SK-N-SH (cell line): ENCODE results near the gene GNAZ. TPM values are rescaled to one million over a fixed set of nuclear protein-coding genes. Genes with fewer than 3 reads are reported as not detected.

Experiments used
- CTCF ChIA-PET: fragments of 300-600, 350-600 bp; formaldehyde crosslinking; extraction: SDS; loops from one replicate; lab custom pipeline; 2021; lab: Yijun Ruan, JAX
- POLR2A ChIA-PET: fragments of 350-600 bp; sonication (Branson Sonifier 250); formaldehyde crosslinking; extraction: SDS; loops from one replicate; lab custom pipeline; 2020; ENCODE audit warnings: antibody characterized with exemption, inconsistent platforms; lab: Yijun Ruan, JAX
- DNase-seq: peaks from one replicate; pipeline ENCODE4 v3.0.0; 2012
- H2AFZ ChIP-seq: fragments of 200-600 bp; sonication (generic); 2 replicates; pipeline ENCODE4 v1.8.1; 2016; ENCODE audit warnings: antibody characterized with exemption, mild to moderate bottlenecking, low read depth
- H3F3A ChIP-seq: fragments of 200-600 bp; sonication (generic); replicated peaks from 2 replicates; pipeline ENCODE3; 2016; ENCODE audit warnings: antibody characterized with exemption, mild to moderate bottlenecking; ENCODE audit not compliant: insufficient read depth
- H3K27ac ChIP-seq, 2 experiments: fragments of 200-500 bp in 1 of 2; fragments of 200-600 bp in 1 of 2; sonication (Bioruptor generic) in 1 of 2; sonication (generic), shearing (Covaris generic) in 1 of 2; 2 replicates each; pipeline versions ENCODE4 v1.5.1 to v1.6.1; 2014 to 2016; ENCODE audit warnings: low read depth in 2 of 2, inconsistent platforms in 1 of 2, low read length in 1 of 2, mild to moderate bottlenecking in 1 of 2, mixed read lengths in 1 of 2
- H3K27me3 ChIP-seq: fragments of 200-600 bp; sonication (generic), shearing (Covaris generic); 2 replicates; pipeline ENCODE4 v1.6.1; 2016; ENCODE audit warnings: mixed run types; ENCODE audit not compliant: insufficient read depth
- H3K36me3 ChIP-seq, 2 experiments: fragments of 200-500 bp in 1 of 2; fragments of 200-600 bp in 1 of 2; sonication (Bioruptor generic) in 1 of 2; sonication (generic) in 1 of 2; replicated peaks in 1 of 2; 2 replicates each; pipeline versions ENCODE3 to v1.5.1; 2014 to 2016; ENCODE audit warnings: low read length in 1 of 2, mild to moderate bottlenecking in 1 of 2; ENCODE audit not compliant: insufficient read depth in 2 of 2, control insufficient read depth in 1 of 2
- H3K4me1 ChIP-seq, 2 experiments: fragments of 200-500 bp in 1 of 2; fragments of 200-600 bp in 1 of 2; sonication (Bioruptor generic) in 1 of 2; sonication (generic), shearing (Covaris generic) in 1 of 2; 2 replicates each; pipeline versions ENCODE4 v1.5.1 to v1.6.1; 2014 to 2016; ENCODE audit warnings: low read depth in 1 of 2, low read length in 1 of 2, mixed run types in 1 of 2; ENCODE audit not compliant: insufficient read depth in 2 of 2, control insufficient read depth in 1 of 2
- H3K4me2 ChIP-seq: fragments of 200-600 bp; sonication (generic), shearing (Covaris generic); 2 replicates; pipeline ENCODE4 v1.6.1; 2017; ENCODE audit warnings: mixed run types
- H3K4me3 ChIP-seq, 2 experiments: fragments of 200-500 bp in 1 of 2; fragments of 200-600 bp in 1 of 2; sonication (Bioruptor generic) in 1 of 2; sonication (generic), shearing (Covaris generic) in 1 of 2; 2 replicates each; pipeline versions ENCODE4 v1.5.1 to v1.8.1; 2014 to 2016; ENCODE audit warnings: low read depth in 2 of 2, inconsistent platforms in 1 of 2, low read length in 1 of 2, mild to moderate bottlenecking in 1 of 2, mixed read lengths in 1 of 2, moderate library complexity in 1 of 2
- H3K79me2 ChIP-seq: fragments of 200-600 bp; sonication (generic); 2 replicates; pipeline ENCODE4 v1.8.1; 2017; ENCODE audit warnings: mild to moderate bottlenecking; ENCODE audit not compliant: insufficient read depth
- H3K9ac ChIP-seq: fragments of 200-600 bp; sonication (generic); 2 replicates; pipeline ENCODE4 v1.6.1; 2017; ENCODE audit warnings: mixed run types
- H3K9me2 ChIP-seq: fragments of 200-600 bp; sonication (generic); 2 replicates; pipeline ENCODE4 v1.6.1; 2017; ENCODE audit warnings: mixed run types
- H3K9me3 ChIP-seq: fragments of 200-600 bp; sonication (generic); 2 replicates; pipeline ENCODE4 v1.6.1; 2017; ENCODE audit warnings: mixed run types, mild to moderate bottlenecking, moderate library complexity
- H4K20me1 ChIP-seq: fragments of 200-600 bp; sonication (generic); 2 replicates; pipeline ENCODE4 v1.6.1; 2017; ENCODE audit warnings: mild to moderate bottlenecking, mixed run types; ENCODE audit not compliant: insufficient read depth
- CHD2 ChIP-seq: fragments of 150-350 bp; IDR thresholded peaks from 2 replicates; pipeline ENCODE4 v1.6.1; 2018; ENCODE audit warnings: low read length; ENCODE audit not compliant: partially characterized antibody
- ELF1 ChIP-seq: IDR thresholded peaks from 2 replicates; pipeline ENCODE4 v1.4.0; 2012
- EP300 ChIP-seq, 2 experiments: IDR thresholded peaks; 2 replicates each; pipeline versions ENCODE4 v1.4.0 to v1.6.1; 2012; ENCODE audit warnings: borderline replicate concordance in 1 of 2, low read depth in 1 of 2, low read length in 1 of 2
- EZH2phosphoT487 ChIP-seq: fragments of 200-600 bp; sonication (generic); IDR thresholded peaks from 2 replicates; pipeline ENCODE4 v1.6.1; 2017; ENCODE audit warnings: low read depth, mixed run types, mild to moderate bottlenecking, antibody characterized with exemption, moderate library complexity, borderline replicate concordance
- FOXJ3 ChIP-seq: sonication (generic); formaldehyde crosslinking; IDR thresholded peaks from 2 replicates; pipeline ENCODE4 v1.5.1; 2020; ENCODE audit warnings: mild to moderate bottlenecking, missing genetic modification reagents
- FOXM1 ChIP-seq: IDR thresholded peaks from 2 replicates; pipeline ENCODE4 v1.4.0; 2012; ENCODE audit warnings: low read depth, mild to moderate bottlenecking
- GATA2 ChIP-seq: sonication (generic); formaldehyde crosslinking; IDR thresholded peaks from 2 replicates; pipeline ENCODE4 v1.5.0; 2020; ENCODE audit warnings: mild to moderate bottlenecking, missing genetic modification reagents
- NFIC ChIP-seq: IDR thresholded peaks from 2 replicates; pipeline ENCODE4 v1.4.0; 2012; ENCODE audit warnings: borderline replicate concordance
- RAD21 ChIP-seq: IDR thresholded peaks from 2 replicates; pipeline ENCODE4 v1.6.1; 2012; ENCODE audit warnings: mild to moderate bottlenecking, low read length
- RFX5 ChIP-seq: IDR thresholded peaks from 2 replicates; pipeline ENCODE4 v1.6.1; 2012; ENCODE audit warnings: mild to moderate bottlenecking, improper control_type of control experiment, low read length
- RXRA ChIP-seq: IDR thresholded peaks from 2 replicates; pipeline ENCODE4 v1.4.0; 2012; ENCODE audit warnings: low read depth, mild to moderate bottlenecking, borderline replicate concordance
- SIN3A ChIP-seq: IDR thresholded peaks from 2 replicates; pipeline ENCODE4 v1.6.1; 2012; ENCODE audit warnings: low read depth, mild to moderate bottlenecking, low read length, moderate library complexity, borderline replicate concordance
- TAF1 ChIP-seq: IDR thresholded peaks from 2 replicates; pipeline ENCODE4 v1.6.1; 2012; ENCODE audit warnings: low read depth, mild to moderate bottlenecking, low read length, moderate library complexity, borderline replicate concordance
- WGBS: methylation state at CpG from one replicate; pipeline ENCODE4 v1.1.6; 2017; ENCODE audit warnings: low lambda C conversion rate; 5-methylcytosine and 5-hydroxymethylcytosine counted together
- polyA plus RNA-seq, 3 experiments: library from polyadenylated mRNA; depleted of rRNA; stranded (reverse); fragments of >200 nt; gene quantifications; 2 replicates each; pipeline ENCODE4 v1.2.3, GENCODE V29; 2012
- TF ChIP-seq, protein P1 (sequence below): IDR thresholded peaks from 2 replicates; pipeline ENCODE4 v1.4.0; 2012; ENCODE audit warnings: low read depth, borderline replicate concordance
- TF ChIP-seq, protein P2 (sequence below): IDR thresholded peaks from 2 replicates; pipeline ENCODE4 v1.4.0; 2012; ENCODE audit warnings: low read depth
- TF ChIP-seq, protein P3 (sequence below): IDR thresholded peaks from 2 replicates; pipeline ENCODE4; 2012

Gene GNAZ
- polyA plus RNA-seq, 1 of the 3 experiments (the other 2 are of a cell fraction): 6.5 TPM

DNA sequence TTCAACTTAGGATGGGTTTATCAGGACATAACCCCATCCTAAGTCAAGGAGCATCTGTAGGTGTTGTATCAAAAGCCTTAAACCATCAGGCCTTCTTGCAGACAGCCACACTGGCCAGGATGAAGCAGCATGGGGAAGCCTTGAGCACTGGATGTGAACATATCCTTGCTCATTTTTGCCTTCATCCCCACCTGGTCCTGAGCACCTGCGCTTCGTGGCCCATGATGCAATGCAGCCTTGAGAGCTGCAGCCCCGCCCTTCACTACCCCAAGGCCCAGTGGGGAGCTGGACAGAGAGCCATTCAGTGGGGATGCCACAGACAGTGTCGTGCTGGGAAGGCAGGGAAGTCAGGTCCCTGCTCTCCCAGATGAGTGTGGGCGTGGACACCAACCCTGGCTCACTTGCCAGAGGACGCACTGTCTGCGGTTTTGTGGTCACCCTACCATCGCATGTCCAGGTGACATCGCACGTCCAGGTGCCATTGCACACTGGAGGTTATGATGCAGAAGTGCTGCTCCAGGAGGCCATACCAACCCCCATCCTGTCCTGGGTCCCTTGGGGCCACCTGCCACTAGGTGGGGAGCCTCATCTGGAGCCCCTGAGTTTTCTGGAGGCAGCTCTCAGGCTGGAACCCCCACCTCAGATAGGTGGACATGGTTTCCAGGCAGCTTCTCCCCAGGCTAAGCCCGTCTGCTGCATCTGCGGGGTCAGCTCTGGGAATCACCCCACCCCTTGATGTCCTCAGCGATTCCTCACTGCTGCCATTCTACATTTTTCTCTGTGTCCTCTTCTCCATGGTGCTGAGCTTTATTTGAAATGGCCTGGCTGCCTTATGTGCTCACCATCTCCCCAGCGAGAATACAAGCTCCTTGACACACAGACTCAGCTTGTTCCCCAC is 14.4 kb downstream of the GNAZ start (continued):
- TF ChIP-seq CHD2 (no peak), TAF1 (no peak)

DNA sequence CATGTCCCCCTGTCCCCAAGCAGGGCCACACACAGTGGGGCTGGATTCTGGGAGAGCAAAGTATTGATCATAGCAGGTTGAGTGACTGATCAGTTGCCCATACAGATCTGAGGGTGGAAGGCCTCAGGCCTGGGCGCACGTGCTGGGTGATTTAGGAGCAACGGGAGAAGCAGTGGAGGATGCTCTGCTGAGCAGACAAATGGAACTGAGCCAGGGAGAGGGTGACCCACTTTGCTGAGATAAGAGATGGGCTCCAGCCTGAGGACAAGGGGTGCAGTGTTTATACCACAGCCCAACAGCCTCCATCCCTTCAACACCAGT is 15.0 kb downstream of the GNAZ start:
- H3K9me2 ChIP-seq: no peaks in the 10 kb centered on the region
- no peak overlapping the region for H2AFZ ChIP-seq
- no peaks in the 10 kb centered on the region for H3K79me2 ChIP-seq
- H3K4me3 ChIP-seq: no peak overlapping the region
- no peak for DNase-seq
- no peak overlapping the region for H3K4me2 ChIP-seq
- H3F3A ChIP-seq: no peaks in the 10 kb centered on the region
- H3K36me3 ChIP-seq: no peaks in the 10 kb centered on the region
- no peaks in the 10 kb centered on the region for H4K20me1 ChIP-seq
- no peaks in the 10 kb centered on the region for H3K9me3 ChIP-seq
- H3K27ac ChIP-seq: no peak overlapping the region
- no peaks in the 10 kb centered on the region for H3K27me3 ChIP-seq
- TF ChIP-seq EZH2phosphoT487 (no peak), RAD21 (no peak), ELF1 (no peak), FOXJ3 (CRISPR knock-in tag) (no peak), RFX5 (no peak), SIN3A (no peak), GATA2 (no peak), FOXM1 (no peak), RXRA (no peak), NFIC (no peak), EP300 (IDR thresholded peaks at IDR 0.05; ENCODE audit: borderline replicate concordance in 1 of 2, low read depth in 1 of 2, low read length in 1 of 2) (no peak)
- TF ChIP-seq, protein P1, sequence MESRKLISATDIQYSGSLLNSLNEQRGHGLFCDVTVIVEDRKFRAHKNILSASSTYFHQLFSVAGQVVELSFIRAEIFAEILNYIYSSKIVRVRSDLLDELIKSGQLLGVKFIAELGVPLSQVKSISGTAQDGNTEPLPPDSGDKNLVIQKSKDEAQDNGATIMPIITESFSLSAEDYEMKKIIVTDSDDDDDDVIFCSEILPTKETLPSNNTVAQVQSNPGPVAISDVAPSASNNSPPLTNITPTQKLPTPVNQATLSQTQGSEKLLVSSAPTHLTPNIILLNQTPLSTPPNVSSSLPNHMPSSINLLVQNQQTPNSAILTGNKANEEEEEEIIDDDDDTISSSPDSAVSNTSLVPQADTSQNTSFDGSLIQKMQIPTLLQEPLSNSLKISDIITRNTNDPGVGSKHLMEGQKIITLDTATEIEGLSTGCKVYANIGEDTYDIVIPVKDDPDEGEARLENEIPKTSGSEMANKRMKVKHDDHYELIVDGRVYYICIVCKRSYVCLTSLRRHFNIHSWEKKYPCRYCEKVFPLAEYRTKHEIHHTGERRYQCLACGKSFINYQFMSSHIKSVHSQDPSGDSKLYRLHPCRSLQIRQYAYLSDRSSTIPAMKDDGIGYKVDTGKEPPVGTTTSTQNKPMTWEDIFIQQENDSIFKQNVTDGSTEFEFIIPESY: no peak
- TF ChIP-seq, protein P2, sequence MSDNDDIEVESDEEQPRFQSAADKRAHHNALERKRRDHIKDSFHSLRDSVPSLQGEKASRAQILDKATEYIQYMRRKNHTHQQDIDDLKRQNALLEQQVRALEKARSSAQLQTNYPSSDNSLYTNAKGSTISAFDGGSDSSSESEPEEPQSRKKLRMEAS: no peak
- TF ChIP-seq, protein P3, sequence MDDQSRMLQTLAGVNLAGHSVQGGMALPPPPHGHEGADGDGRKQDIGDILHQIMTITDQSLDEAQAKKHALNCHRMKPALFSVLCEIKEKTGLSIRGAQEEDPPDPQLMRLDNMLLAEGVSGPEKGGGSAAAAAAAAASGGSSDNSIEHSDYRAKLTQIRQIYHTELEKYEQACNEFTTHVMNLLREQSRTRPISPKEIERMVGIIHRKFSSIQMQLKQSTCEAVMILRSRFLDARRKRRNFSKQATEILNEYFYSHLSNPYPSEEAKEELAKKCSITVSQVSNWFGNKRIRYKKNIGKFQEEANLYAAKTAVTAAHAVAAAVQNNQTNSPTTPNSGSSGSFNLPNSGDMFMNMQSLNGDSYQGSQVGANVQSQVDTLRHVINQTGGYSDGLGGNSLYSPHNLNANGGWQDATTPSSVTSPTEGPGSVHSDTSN: no peak
- TF ChIP-seq, all 33 proteins: peak for 0
- H3K9ac ChIP-seq: no peak overlapping the region
- WGBS: 100% methylated on average over 3 of the region's 3 CpGs
- CTCF ChIA-PET: interaction anchor here (0.9 to 2.0 kb wide), 2 partner anchors 10 to 109 kb away, joined by 3 to 5 read pairs; no protein-coding TSS in a partner anchor
- POLR2A ChIA-PET: no interaction called here
- H3K4me1 ChIP-seq: peaks cover 0 to 5% of the 10 kb centered on the region in 2 experiments; a peak in 1 of 4 replicates
